Activated T-cell treated with anti-CD3 and anti-CD28 coated beads, Interleukin-2, amount 50 U/mL, for 24 hours (primary cell): ENCODE measurements around the gene SLC37A2.
"Not testable (repeated sequence)": the region's sequence is repeated elsewhere in the genome, so short reads cannot be mapped to it uniquely, and the experiment has no call there.

Experiments used
- DNase-seq: peaks from one replicate; pipeline ENCODE4 v3.0.0-alpha.2; 2020
- H3K27ac Mint-ChIP-seq: 2 replicates; pipeline ENCODE4 v1.8.0; 2020; ENCODE audit warnings: mild to moderate bottlenecking, mixed read lengths
- H3K27me3 Mint-ChIP-seq: 2 replicates; pipeline ENCODE4 v1.8.0; 2020; ENCODE audit warnings: mixed read lengths
- H3K36me3 Mint-ChIP-seq: 2 replicates; pipeline ENCODE4 v1.8.0; 2020; ENCODE audit warnings: low read depth, mixed read lengths
- H3K4me1 Mint-ChIP-seq: 2 replicates; pipeline ENCODE4 v1.8.0; 2020; ENCODE audit warnings: low read depth, mixed read lengths
- H3K4me3 Mint-ChIP-seq: 2 replicates; pipeline ENCODE4 v1.8.0; 2020; ENCODE audit warnings: mild to moderate bottlenecking, moderate library complexity, mixed read lengths
- H3K9me3 Mint-ChIP-seq: 2 replicates; pipeline ENCODE4 v1.8.0; 2020; ENCODE audit warnings: mixed read lengths

SLC37A2 gene

GRCh38 chr11:125084761-125085231 is 21.7 kb downstream of the SLC37A2 start:
- no peaks in the 10 kb centered on the region for H3K4me1 Mint-ChIP-seq
- no peaks in the 10 kb centered on the region for H3K9me3 Mint-ChIP-seq
- no peaks in the 10 kb centered on the region for H3K27me3 Mint-ChIP-seq
- DNase-seq: no peak
- no peak overlapping the region for H3K27ac Mint-ChIP-seq
- no peaks in the 10 kb centered on the region for H3K36me3 Mint-ChIP-seq
- H3K4me3 Mint-ChIP-seq: no peak overlapping the region

GRCh38 chr11:125085301-125086081 is 22.4 kb downstream of the SLC37A2 start:
- H3K27ac Mint-ChIP-seq: no peak overlapping the region
- no peak for DNase-seq
- no peaks in the 10 kb centered on the region for H3K4me1 Mint-ChIP-seq
- H3K9me3 Mint-ChIP-seq: no peaks in the 10 kb centered on the region
- no peak overlapping the region for H3K4me3 Mint-ChIP-seq
- H3K27me3 Mint-ChIP-seq: no peaks in the 10 kb centered on the region
- H3K36me3 Mint-ChIP-seq: peaks cover 6% of the 10 kb centered on the region

DNA sequence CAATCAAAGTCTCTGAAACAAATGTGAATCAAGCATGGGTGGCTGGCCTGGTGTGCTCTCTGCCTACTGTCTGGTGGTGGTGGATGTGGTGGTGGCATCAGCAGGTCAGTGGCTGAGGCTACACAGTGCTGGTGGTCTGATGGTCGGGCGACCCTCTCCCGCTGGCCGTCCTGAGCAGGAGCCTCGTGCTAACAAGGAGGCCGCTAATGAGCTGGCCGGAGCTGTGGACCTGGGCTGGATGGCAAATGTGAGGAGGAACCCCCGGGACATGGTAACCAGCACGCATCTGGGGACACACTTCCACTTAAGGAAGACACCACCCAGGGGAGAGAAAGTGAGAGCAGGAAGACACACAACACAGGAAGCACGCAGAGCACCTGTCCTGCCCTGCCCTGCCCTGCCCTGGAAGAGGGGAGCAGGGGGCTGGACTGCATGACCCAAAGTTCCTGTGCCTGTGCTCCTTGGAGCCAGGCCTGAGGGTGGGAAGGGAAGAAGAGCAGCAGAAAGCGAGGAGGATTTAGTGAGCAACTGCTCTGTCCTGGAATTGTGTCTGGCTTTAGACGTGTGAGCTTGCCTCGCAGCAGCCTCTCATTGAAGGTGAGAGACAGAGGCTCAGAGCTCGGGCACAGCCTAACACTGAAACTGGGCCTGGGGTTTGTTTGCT is 23.7 kb downstream of the SLC37A2 start:
- Mint-ChIP-seq H3K27ac (no peak overlapping the region), H3K27me3 (no peaks in the 10 kb centered on the region), H3K9me3 (no peaks in the 10 kb centered on the region), H3K4me1 (no peaks in the 10 kb centered on the region), H3K36me3 (peaks cover 6% of the 10 kb centered on the region), H3K4me3 (no peak overlapping the region)
- DNase-seq: no peak

- Mint-ChIP-seq H3K27ac (no peak overlapping the region), H3K27me3 (no peaks in the 10 kb centered on the region), H3K36me3 (peaks cover 6% of the 10 kb centered on the region), H3K4me1 (no peaks in the 10 kb centered on the region), H3K4me3 (no peak overlapping the region), H3K9me3 (no peaks in the 10 kb centered on the region)
- DNase-seq: no peak
Measured at GRCh38 chr11:125088123-125088522, 25.0 kb downstream of the SLC37A2 start.

DNA sequence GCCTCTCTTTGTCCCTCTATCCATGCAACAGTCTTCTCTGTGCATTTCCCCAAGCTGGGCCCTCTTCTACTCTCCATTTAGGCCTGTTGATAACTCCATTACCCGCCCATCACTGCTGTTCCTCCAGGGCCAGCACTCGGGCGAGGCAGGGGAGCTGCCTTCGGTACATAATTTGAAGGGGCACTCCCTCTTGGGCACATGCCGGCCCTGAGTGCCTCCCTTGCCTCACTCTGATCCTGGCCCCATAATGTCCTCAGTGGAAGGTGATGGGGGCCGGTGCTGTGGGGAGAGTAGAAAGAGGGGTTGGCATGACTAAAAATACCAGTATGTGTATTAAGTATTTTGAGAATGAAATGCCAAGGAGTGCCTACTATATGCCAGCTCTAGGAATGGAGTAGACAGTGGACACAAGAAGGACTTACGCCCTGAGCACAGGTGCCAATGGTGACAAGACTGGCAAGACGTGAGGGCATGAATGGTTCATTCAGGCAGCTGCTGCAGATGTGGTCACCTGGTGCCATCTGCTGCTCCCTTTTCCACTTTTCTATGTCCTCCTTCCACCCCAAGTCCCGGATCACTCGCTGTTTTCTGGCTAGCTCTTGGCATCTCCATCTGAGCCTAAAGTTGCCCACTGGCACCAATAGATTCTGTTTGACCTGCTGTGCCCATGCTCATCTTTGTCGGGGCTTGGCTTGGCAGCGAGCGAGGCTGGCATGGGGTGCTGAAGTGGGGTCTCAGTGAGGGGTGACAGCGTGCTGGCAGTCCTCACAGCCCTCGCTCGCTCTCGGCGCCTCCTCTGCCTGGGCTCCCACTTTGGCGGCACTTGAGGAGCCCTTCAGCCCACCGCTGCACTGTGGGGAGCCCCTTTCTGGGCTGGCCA is 25.7 kb downstream of the SLC37A2 start:
- Mint-ChIP-seq H3K27ac (no peak overlapping the region), H3K36me3 (peaks cover 8% of the 10 kb centered on the region), H3K4me3 (no peak overlapping the region), H3K4me1 (no peaks in the 10 kb centered on the region), H3K27me3 (no peaks in the 10 kb centered on the region), H3K9me3 (no peaks in the 10 kb centered on the region)
- no peak for DNase-seq

DNA sequence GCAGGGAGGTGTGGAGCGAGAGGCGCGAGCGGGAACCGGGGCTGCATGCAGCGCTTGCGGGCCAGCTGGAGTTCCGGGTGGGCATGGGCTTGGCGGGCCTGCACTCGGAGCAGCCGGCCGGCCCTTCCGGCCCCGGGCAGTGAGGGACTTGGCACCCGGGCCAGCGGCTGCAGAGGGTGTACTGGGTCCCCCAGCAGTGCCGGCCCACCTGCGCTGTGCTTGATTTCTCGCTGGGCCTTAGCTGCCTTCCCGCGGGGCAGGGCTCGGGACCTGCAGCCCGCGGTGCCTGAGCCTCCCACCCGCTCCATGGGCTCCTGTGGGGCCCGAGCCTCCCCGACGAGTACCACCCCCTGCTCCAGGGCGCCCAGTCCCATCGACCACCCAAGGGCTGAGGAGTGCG is 26.4 kb downstream of the SLC37A2 start:
- not testable (repeated sequence) for H3K4me3 Mint-ChIP-seq, H3K27ac Mint-ChIP-seq, H3K27me3 Mint-ChIP-seq, H3K4me1 Mint-ChIP-seq, DNase-seq, H3K9me3 Mint-ChIP-seq
- peaks cover 13% of the 10 kb centered on the region for H3K36me3 Mint-ChIP-seq

- not testable (repeated sequence) for H3K27ac Mint-ChIP-seq
Measured at GRCh38 chr11:125090151-125090550, 27.0 kb downstream of the SLC37A2 start.

DNA sequence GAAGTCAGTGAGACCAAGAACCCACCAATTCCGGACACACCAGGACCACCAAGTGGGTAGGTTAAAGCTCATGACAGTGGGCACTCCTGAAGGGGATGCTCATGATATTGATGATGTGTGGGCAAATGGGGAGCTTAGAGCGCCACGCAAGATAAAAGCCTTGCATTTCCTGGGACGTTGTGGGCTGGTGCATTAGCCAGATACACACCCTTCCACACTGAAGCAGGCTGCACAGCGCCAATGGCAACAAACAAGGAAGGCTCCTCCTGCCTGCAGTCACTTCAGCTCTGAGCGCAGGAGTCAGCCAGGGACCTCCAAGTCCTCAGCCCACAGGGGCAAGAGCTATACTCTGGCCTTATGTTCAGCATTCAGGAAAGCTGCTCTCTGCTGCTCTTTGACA is 27.7 kb downstream of the SLC37A2 start:
- H3K27me3 Mint-ChIP-seq: no peaks in the 10 kb centered on the region

More at GRCh38 chr11:125090151-125090550, 27.0 kb downstream of the SLC37A2 start:
- not testable (repeated sequence) for DNase-seq, H3K9me3 Mint-ChIP-seq, H3K4me3 Mint-ChIP-seq, H3K4me1 Mint-ChIP-seq, H3K27me3 Mint-ChIP-seq
- H3K36me3 Mint-ChIP-seq: peaks cover 19% of the 10 kb centered on the region

DNA sequence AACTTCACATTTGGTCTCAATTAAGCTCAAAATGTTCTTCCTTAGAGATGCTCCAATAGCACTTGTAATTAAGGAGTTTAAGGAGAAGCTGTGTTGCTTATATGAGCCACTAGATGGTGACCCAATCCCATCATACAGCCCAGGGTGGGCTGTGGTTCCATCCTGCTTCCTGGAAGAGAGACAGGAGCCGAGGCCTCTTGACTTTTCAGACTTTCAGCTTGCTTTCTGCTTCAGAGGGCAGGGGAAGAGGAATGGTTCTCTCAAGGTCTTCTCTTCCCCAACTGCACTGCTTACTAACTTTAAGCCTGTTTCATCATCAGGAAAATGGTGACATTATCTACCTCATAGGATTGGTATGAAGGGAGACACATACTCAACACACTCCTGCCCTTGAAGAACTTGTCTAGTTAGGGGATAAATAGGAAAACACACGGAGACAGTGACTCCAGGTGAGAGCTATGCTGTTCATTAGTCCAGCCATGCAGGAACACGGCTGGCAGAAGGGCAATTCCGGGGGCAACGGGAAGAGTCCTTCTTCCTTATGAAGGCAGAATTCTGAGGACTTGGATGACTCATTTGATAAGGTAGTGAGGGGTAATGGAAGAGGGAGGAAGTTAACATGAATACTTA is 28.3 kb downstream of the SLC37A2 start:
- Mint-ChIP-seq H3K27ac (no peak overlapping the region), H3K27me3 (no peaks in the 10 kb centered on the region), H3K4me3 (no peak overlapping the region), H3K4me1 (no peaks in the 10 kb centered on the region), H3K36me3 (peaks cover 29% of the 10 kb centered on the region), H3K9me3 (no peaks in the 10 kb centered on the region)
- no peak for DNase-seq

More for the DNA sequence above, 27.7 kb downstream of the SLC37A2 start:
- DNase-seq: no peak
- Mint-ChIP-seq H3K4me3 (no peak overlapping the region), H3K9me3 (no peaks in the 10 kb centered on the region), H3K27ac (no peak overlapping the region), H3K36me3 (peaks cover 23% of the 10 kb centered on the region), H3K4me1 (no peaks in the 10 kb centered on the region)

DNA sequence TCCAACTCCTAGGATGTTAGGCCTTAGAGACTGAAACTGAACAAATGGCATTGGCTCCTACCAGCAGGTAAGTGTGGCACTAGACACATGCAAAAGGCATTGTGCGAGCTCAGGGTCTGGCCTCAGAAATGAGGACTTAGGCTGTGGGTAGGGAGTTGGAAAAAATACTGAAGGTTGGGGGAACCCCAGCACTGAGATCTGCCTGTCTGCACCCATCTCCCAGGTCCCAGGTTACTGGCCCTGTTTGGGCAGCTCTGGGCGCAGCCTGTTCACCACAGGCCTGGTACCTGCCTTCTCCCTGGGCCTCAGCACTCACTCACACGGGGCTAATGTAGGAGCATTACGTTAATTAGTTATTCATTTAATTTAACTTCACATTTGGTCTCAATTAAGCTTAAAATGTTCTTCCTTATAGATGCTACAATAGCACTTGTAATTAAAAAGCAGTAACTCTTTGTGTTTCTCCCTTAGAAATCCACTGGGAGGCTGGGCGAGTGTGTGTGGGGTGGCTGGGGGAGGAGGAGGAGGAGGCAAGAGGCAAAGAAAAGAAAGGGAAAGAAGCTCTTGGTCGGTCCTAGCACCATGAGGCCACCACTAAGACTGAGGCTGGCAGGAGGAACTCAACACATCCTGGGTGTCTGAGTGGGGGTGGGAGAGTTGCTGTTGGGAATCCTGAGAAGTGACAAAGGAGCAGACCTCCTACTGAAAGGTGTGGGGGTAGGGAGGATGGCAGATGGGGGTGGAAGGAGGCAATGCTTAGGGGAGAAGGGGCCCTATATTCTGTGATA is 29.0 kb downstream of the SLC37A2 start:
- Mint-ChIP-seq H3K27me3 (no peaks in the 10 kb centered on the region), H3K27ac (no peak overlapping the region), H3K4me1 (no peaks in the 10 kb centered on the region), H3K36me3 (peaks cover 36% of the 10 kb centered on the region), H3K9me3 (no peaks in the 10 kb centered on the region), H3K4me3 (no peak overlapping the region)
- no peak for DNase-seq

- peaks cover 41% of the 10 kb centered on the region for H3K36me3 Mint-ChIP-seq
- no peak for DNase-seq
- no peak overlapping the region for H3K4me3 Mint-ChIP-seq
- no peaks in the 10 kb centered on the region for H3K27me3 Mint-ChIP-seq
- H3K4me1 Mint-ChIP-seq: no peaks in the 10 kb centered on the region
- no peak overlapping the region for H3K27ac Mint-ChIP-seq
- H3K9me3 Mint-ChIP-seq: no peaks in the 10 kb centered on the region
Measured at GRCh38 chr11:125092669-125093068, 29.6 kb downstream of the SLC37A2 start.

DNA sequence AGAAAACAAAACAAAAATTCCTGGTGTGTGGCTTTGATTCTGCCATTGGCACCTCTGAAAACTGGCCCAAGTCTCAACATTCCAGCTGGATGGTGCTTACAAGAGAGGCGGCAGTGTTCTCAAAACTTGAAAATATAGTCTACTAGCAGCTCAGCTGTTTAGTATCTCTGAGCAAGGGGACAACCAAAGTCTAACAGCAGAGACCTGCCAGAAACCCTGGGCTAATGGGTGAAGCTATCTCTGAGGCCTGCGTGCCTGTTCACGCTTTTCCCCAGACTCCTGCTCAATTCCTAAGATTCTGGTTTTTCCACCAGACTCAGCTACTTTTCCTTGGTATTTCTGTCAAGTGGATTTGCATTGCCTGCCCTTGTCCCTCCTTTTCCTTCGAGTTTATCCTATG is 30.4 kb downstream of the SLC37A2 start:
- H3K27ac Mint-ChIP-seq: no peak overlapping the region
- no peaks in the 10 kb centered on the region for H3K9me3 Mint-ChIP-seq
- no peaks in the 10 kb centered on the region for H3K4me1 Mint-ChIP-seq
- H3K36me3 Mint-ChIP-seq: peaks cover 50% of the 10 kb centered on the region
- H3K27me3 Mint-ChIP-seq: no peaks in the 10 kb centered on the region
- DNase-seq: no peak
- H3K4me3 Mint-ChIP-seq: no peak overlapping the region

GRCh38 chr11:125094731-125095130 is 31.6 kb downstream of the SLC37A2 start:
- no peak overlapping the region for H3K27ac Mint-ChIP-seq

More at GRCh38 chr11:125094731-125095130, 31.6 kb downstream of the SLC37A2 start:
- Mint-ChIP-seq H3K36me3 (peaks cover 62% of the 10 kb centered on the region), H3K9me3 (no peaks in the 10 kb centered on the region), H3K4me3 (no peak overlapping the region), H3K4me1 (no peaks in the 10 kb centered on the region), H3K27me3 (no peaks in the 10 kb centered on the region)
- no peak for DNase-seq
